Globus pallidus (tissue), 1 donor: ENCODE data around the gene DCDC2.
"Not testable (repeated sequence)": the region's sequence is repeated elsewhere in the genome, so short reads cannot be mapped to it uniquely, and the experiment has no call there.

Experiments used
- DNase-seq: peaks from one replicate; pipeline ENCODE4 v3.0.0-alpha.2; 2015; ENCODE audit warnings: low spot score

Gene DCDC2

DNA sequence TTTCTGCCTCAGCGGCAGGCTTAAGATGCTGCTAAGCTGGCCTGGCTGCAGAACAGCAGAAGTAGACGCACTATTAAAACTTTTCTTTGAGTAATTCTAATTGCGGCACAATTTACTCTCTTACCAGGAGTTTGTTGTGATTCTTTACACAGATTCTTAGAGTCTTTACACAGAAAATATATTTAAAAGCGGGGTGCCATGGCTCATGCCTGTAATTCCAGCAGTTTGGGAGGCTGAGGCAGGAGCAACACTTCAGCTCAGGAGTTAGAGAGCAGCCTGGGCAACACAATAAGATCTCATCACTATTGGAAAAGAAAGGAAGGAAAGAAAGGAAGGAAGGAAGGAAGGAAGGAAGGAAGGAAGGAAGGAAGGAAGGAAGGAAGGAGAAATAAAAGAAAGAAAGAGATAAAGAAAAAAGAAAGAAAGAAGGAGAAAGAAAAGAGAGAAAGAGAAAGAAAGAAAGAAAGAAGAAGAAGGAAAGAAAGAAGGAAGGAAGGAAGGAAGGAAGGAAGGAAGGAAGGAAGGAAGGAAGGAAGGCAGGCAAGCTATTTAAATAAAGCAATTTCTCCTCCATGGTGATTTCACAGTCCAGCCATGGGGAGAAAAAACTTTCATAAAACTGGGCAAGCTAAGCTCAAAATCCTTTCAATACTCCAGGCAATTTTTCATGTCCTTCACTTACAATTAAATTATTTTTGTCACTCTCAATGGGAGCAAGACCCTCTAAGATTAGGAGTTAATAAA is 23.8 kb upstream of the DCDC2 start:
- no peak for DNase-seq

DNA sequence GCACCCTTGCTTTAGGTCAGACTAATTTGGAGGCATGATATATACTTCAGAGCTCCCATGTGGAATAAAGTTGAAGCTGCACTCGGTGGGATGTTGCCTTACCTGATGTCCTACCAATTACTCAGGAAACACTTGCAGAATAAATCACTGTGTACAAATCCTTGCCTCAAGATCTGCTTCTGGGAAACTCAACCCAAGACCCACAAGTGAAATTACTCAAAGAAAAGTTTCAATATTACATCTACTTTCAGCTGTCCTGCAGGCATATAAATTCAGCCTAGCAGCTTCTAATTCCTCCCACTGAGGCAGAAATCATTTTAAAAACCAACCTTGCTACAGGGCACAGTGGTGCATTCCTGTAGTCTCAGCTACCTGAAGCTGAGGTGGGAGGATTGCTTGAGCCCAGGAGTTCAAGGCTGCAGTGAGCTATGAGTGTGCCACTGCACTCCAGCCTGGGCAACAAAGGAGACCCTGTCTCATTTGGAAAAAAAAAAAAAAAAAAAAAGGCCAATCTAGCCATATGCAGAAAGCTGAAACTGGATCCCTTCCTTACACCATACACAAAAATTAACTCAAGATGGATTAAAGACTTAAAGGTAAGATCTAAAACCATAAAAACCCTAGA is 20.7 kb upstream of the DCDC2 start:
- DNase-seq = no peak

DNA sequence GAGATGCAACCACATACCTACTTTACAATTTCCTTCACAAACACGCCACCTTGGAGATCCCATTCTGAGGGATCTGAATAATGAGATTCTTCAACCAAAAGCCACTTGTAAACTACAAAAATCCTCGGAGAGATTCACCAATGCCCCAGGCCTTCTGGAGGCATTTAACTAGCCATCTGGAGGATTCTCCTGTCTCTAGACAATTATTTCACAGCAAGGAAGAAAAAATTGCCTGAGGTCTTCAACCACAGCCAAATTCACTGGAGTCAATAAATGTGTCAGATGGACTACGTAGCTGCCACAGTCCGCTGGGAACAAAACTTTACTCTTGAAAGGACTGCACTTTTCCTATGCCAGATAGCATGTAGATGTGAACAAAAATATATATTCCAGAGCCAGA is 19.0 kb upstream of the DCDC2 start:
- no peak for DNase-seq

DNA sequence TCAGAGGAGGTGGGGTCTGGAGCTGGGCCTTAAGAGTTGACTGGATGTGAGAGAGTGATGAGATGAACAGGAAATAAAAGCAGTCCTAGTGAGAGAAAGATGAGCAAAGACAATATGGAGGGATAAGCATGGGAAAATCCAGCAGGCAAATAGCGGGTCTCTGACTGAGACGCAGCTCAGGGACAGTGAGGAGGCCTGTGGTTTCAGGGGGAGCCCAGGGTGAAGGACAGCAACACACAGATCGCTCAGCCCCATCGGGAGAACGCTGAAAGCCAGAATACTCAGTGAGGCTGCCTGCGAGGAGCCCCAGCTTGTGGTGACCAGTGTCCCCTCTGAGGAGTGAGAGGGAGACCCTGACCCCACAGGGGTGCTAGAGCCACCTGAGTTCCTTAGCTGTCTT is 16.8 kb upstream of the DCDC2 start:
- no peak for DNase-seq

GRCh38 chr6:24365103-24365633 is 7.3 kb upstream of the DCDC2 start:
- DNase-seq = not testable (repeated sequence)

DNA sequence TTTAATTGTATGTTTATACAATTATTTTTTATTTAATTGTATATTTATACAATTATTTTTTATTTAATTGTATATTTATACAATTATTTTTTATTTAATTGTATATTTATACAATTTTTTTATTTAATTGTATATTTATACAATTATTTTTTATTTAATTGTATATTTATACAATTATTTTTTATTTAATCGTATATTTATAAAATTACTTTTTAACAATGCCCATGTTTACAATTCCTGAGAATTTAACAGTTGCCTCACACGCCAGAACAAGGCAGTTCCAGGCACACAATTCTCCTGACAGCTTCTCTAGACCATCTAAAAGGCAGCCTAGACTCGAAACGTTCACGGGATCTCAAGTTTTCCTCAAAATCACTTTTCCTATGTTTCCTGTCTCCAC is 4.5 kb upstream of the DCDC2 start:
- not testable (repeated sequence) for DNase-seq

DNA sequence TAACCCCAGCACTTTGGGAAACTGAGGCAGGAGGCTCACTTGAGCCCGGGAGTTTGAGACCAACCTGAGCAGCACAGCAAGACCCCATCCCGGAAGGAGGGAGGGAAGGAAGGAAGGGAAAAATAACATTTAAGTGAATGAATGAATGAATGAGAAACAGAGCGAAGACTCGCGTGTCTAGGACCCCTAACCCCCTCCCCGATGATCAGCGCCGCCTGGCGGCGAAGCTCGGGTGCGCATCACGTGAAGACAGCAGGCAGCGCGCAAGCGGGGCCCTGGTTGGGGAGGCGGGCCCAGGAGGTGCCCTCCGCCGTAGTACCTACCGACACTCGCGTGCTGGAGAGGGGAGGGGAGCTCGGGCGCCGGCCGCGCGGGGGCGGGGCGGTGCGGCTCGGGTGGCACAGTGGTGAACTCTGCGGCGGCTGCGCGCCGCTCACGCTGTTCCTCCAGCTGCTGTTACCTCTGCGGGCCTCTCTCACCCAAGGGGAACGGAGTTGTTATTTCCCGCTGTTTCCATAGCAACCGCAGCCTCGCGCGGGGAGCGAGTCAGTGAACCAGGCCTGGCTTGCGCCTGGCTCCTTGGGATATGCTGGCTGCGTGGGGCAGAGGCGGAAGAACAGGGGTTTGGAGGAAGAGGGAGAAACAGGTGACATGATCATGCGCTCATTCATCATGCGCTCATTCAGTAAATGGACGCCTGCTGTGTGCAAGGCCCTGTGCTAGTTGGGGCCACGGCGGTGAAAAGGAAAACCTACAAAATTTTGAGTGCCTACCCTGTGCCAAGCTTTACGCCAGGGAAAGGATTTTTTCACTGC is 2.0 kb upstream of the DCDC2 start:
- DNase-seq = peak; percentile 26

DNA sequence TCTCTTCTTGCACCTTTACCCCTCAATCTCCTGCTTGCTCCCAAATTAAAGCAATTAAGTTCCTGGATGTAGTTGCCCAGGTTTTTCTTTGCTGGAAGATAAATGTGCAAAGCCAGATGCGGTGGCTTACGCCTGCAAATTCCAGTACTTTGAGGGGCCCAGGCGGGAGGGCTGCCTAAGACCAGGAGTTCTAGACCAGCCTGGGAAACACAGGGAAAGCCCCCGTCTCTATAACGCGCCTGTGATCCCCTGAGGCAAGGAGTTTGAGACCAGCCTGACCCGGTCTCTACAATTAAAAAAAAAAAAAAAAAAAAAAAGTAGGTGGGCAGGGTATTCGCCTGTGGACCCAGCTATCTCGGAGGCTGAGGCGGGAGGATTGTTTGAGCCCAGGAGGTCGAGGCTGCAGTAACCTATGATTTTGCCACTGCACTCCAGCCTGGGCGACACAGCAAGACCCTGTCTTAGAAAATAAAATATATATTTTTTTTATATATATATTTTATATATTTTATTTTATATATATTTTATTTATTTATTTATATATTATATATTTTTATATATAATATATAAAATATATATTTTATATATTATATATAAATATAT is 461 bp upstream of the DCDC2 start:
- no peak for DNase-seq

- DNase-seq = no peak
Measured at GRCh38 chr6:24356310-24356973, 1.4 kb downstream of the DCDC2 start.

DNA sequence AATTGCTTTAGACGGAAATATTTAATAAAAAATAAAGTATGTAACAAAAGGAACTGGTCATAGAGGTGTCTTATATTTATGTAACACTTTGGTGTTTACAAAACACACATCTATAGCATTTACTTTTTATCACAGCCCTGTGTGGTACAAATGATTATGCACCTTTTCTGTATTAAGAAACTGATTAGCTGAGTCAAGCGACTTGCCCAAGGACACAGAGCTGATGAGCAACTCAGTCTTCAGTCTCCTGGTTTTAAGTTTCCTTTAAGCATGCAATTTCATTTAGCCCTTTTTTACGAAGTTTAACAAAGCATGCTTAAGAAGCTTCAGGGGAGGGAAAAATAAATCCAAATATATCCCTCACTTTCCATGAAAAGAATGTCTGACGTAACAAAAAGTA is 2.5 kb downstream of the DCDC2 start:
- DNase-seq = no peak

DNA sequence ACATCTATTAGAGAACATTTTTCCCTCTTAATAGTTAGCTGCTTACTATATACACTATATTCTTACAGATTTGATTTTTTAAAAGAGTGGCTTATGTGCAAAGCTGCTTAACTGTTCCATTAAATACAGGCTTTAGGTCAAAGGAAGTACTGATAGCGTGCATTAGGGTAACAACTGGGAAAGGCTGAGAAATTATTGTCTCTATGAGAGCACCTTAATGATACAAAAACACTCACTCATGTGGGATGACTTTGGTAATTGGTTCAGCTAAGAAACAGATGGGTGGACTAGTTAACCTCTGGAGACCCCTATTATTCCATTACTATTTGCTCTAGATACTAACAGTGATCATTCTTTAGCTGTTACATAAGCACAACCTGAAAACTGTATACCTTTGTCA is 4.0 kb downstream of the DCDC2 start:
- DNase-seq = no peak

DNA sequence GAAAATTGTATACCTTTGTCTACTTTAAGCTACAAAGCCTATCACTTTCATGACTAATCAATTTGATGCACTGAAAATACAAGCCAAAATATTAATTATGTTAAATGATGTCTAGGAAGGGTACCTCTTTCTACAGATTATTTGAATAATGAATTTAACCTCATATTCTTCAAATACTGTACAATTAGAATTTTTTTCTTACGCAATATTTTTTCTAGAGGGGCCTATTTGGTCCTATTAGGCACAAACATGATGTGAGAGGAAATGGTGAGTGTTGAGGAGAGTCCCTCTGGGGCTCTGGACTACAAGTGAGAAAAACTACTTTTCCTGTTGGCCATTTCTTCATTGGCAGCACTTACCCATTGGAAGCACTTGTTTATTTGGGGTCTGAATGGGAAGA is 5.4 kb downstream of the DCDC2 start:
- no peak for DNase-seq

- DNase-seq = no peak
Measured at GRCh38 chr6:24344976-24345375, 12.9 kb downstream of the DCDC2 start.

GRCh38 chr6:24340998-24341938 is 16.6 kb downstream of the DCDC2 start:
- no peak for DNase-seq

DNA sequence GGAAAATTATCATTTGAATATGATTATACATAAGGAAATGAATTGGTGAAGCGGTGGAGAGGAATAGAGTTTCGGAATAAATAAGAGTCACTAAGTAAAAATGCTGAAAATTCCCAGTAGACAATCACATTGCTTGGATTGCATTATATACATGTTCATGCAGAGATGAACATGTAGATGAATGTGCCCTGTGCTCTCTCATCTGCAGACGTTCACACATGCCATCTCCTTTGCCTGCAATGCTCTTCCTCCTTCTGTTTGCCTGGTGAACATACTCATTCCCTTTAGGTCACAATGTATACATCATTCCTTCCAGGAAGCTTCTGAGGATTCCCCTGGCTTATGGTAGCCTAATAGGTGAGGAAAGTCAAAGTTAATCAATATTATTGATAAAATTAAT is 17.9 kb downstream of the DCDC2 start:
- DNase-seq = no peak

DNA sequence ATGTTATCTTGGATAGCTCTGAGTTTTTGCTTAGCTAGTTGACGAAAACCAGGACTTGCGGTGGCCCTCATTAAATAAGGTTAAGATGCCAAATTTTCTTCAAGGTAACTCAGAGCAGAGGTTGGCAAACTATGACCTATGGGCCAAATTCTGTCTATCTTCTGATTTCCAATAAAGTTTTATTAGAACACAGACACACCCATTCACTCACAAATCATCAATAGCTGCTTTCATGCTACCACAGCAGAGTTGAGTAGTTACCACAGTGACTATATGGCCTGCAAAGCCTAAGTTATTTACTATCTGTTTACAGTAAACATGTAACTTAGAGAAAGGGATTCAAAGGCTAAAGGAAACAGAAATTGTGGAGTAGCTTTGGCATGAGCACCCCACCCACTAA is 23.6 kb downstream of the DCDC2 start:
- no peak for DNase-seq

DNA sequence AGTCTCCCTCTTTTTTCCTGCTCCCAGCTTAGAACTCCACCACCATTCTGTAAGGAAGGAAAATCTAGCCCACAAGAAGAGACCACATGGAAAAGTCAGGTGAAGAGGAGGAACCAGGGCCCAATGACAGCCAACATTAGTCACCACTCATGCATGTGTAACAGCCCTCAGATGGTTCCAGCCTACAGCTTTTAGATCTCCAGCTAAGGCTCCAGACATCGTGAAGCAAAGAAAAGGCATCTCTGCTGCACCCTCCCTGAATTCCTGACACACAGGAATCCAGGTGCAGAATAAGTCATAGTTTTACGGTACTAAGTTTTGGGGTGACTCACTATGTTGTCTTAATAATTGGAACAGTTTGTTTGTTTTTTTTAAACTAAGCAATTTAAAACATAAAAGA is 25.5 kb downstream of the DCDC2 start:
- DNase-seq = no peak

GRCh38 chr6:24330137-24330732 is 27.6 kb downstream of the DCDC2 start:
- no peak for DNase-seq

DNA sequence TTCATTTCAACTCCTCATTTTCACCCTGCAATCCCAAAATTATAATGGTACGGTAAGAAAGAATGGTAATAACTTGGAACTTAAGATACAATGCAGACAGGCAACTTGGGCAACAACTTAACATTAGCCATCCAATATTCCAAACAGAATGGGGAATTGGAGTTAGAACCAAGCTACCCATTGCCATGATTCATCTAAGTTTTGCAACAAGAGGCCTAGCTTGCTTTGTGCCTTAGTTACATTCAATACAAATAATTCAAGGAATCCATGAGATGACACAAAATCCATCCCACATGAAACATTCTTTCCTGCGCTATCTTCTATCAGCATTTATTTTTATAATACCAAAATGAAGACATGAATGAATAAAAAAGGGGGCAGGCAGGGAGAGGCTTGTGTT is 28.4 kb downstream of the DCDC2 start:
- no peak for DNase-seq

DNA sequence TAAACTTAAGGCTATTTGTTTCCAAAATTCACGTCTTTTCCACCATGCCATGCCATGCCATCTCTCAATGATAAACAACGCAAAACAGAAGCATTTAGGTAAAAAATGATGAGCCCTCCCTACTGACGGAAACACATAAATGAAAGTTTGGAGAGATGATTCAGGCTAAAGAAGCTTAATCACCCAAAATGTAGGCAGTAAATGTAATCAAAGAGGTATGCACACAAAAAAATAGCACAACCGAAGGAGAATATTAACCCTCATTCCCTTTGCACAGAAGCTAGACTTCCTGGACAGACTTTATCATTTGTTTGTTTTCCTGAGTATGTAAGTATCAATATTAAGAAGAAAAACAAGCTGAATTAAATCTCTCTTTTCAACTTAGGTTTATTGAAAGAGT is 28.8 kb downstream of the DCDC2 start:
- no peak for DNase-seq
